T-cell (primary cell): ENCODE data around the gene ERVV-1. TPM values are rescaled to one million over a fixed set of nuclear protein-coding genes. Genes with fewer than 3 reads are reported as not detected.

Experiments
- ATAC-seq, 4 experiments: fragments of 200-7000 bp in 3 of 4; fragments of 150-1000 bp in 1 of 4; cut with Tn5 transposase; replicated peaks in 1 of 4; 1 replicate in 3 of 4; 2 replicates in 1 of 4; pipeline ENCODE4 v1.10.0; 2021; ENCODE audit warnings: moderate library complexity in 3 of 4, mild to moderate bottlenecking in 2 of 4, moderate number of reproducible peaks in 1 of 4
- CTCF ChIA-PET, 2 donors: fragments of 300-600 bp; sonication (Branson Sonifier 250); formaldehyde crosslinking; loops; one replicate each; lab custom pipeline; 2022; ENCODE audit warnings: antibody characterized with exemption in 2 of 2; lab: Charles Lee
- POLR2A ChIA-PET, 2 donors: fragments of 300-600 bp; sonication (Branson Sonifier 250); formaldehyde crosslinking; loops; one replicate each; lab custom pipeline; 2022; ENCODE audit warnings: antibody characterized with exemption in 2 of 2; lab: Charles Lee
- DNase-seq, 35 experiments: peaks; one replicate each; pipeline versions ENCODE4 v3.0.0 to v3.0.0-alpha.2; 2013 to 2023
- H3K27ac ChIP-seq: one replicate; pipeline ENCODE4 v1.5.1; 2013; ENCODE audit warnings: low read length
- H3K27me3 ChIP-seq, 2 experiments: replicated peaks in 1 of 2; 1 replicate in 1 of 2; 2 replicates in 1 of 2; pipeline versions ENCODE4 v1.6.1 to v1.7.0; 2013; ENCODE audit warnings: low read length in 1 of 2, mixed read lengths in 1 of 2; ENCODE audit not compliant: control insufficient read depth in 2 of 2, insufficient read depth in 2 of 2; ENCODE audit errors: extremely low read depth in 1 of 2
- H3K36me3 ChIP-seq, 2 donors: 1 replicate in 1 of 2; 2 replicates in 1 of 2; pipeline versions ENCODE4 v1.6.1 to v1.7.0; 2013; ENCODE audit warnings: low read length in 1 of 2; ENCODE audit not compliant: control insufficient read depth in 2 of 2, insufficient read depth in 1 of 2; ENCODE audit errors: extremely low read depth in 1 of 2
- H3K4me1 ChIP-seq, 2 experiments: 1 replicate in 1 of 2; 2 replicates in 1 of 2; pipeline versions ENCODE4 v1.6.1 to v1.7.0; 2013; ENCODE audit warnings: low read length in 2 of 2, mixed read lengths in 1 of 2; ENCODE audit not compliant: insufficient read depth in 2 of 2, control insufficient read depth in 1 of 2; ENCODE audit errors: extremely low read depth in 1 of 2
- H3K4me3 ChIP-seq, 2 donors: 1 replicate in 1 of 2; 2 replicates in 1 of 2; pipeline versions ENCODE4 v1.5.1 to v1.7.0; 2013; ENCODE audit warnings: mild to moderate bottlenecking in 2 of 2, low read length in 1 of 2, moderate library complexity in 1 of 2; ENCODE audit not compliant: control insufficient read depth in 1 of 2; ENCODE audit errors: extremely low read depth in 1 of 2
- H3K9me3 ChIP-seq: 2 replicates; pipeline ENCODE4 v1.7.0; 2013
- H3K27ac Mint-ChIP-seq, 2 donors: one replicate each; pipeline ENCODE4 v1.8.0; 2020 to 2021; ENCODE audit warnings: mild to moderate bottlenecking in 2 of 2, mixed read lengths in 2 of 2
- H3K27me3 Mint-ChIP-seq, 2 donors: one replicate each; pipeline ENCODE4 v1.8.0; 2021 to 2022; ENCODE audit warnings: mixed read lengths in 2 of 2
- H3K36me3 Mint-ChIP-seq: one replicate; pipeline ENCODE4 v1.8.0; 2021; ENCODE audit warnings: mixed read lengths
- H3K4me1 Mint-ChIP-seq, 3 donors: one replicate each; pipeline ENCODE4 v1.8.0; 2020 to 2022; ENCODE audit warnings: mixed read lengths in 3 of 3, mild to moderate bottlenecking in 1 of 3
- H3K4me3 Mint-ChIP-seq, 3 donors: one replicate each; pipeline ENCODE4 v1.8.0; 2020 to 2022; ENCODE audit warnings: mild to moderate bottlenecking in 3 of 3, mixed read lengths in 3 of 3, moderate library complexity in 3 of 3
- H3K9me3 Mint-ChIP-seq, 3 donors: one replicate each; pipeline ENCODE4 v1.8.0; 2020 to 2022; ENCODE audit warnings: mixed read lengths in 3 of 3
- WGBS: methylation state at CpG from one replicate; pipeline ENCODE4 v1.1.5; 2013; ENCODE audit warnings: missing lambda C conversion rate; ENCODE audit not compliant: insufficient coverage; 5-methylcytosine and 5-hydroxymethylcytosine counted together
- total RNA-seq, 35 experiments: library from RNA in 6 of 35; stranded (reverse) in 6 of 35; fragments of 120-200 nt in 1 of 35; gene quantifications; one replicate each; pipeline versions ENCODE4 v1.2.1 to v1.2.4 and lab custom pipeline; 2013 to 2026

ERVV-1 gene
- total RNA-seq, 5 donors from 2014 or later (not counting 1 experiment from before 2014, with no cell fraction given), result not detected

GRCh38 chr19:53034948-53035675 is 21.4 kb downstream of the ERVV-1 start:
- H3K9me3 ChIP-seq, result no peaks in the 10 kb centered on the region
- ATAC-seq (no peak), DNase-seq (no peak)
- POLR2A ChIA-PET, result no interaction called here
- no peaks in the 10 kb centered on the region for H3K4me1 ChIP-seq
- H3K4me3 Mint-ChIP-seq, result no peak overlapping the region
- H3K4me3 ChIP-seq, result no peak overlapping the region
- peaks cover 16 to 24% of the 10 kb centered on the region in 2 donors for H3K27me3 Mint-ChIP-seq
- H3K27ac ChIP-seq, result no peak overlapping the region
- H3K27me3 ChIP-seq, result peaks cover 0 to 10% of the 10 kb centered on the region in 2 experiments
- WGBS, result 66% methylated on average over 3 of the region's 4 CpGs
- CTCF ChIA-PET, result interaction anchor here in 1 of 2 donors (0.6 kb wide), 1 partner anchor 48 kb away, joined by 3 read pairs; no protein-coding TSS in a partner anchor
- H3K36me3 Mint-ChIP-seq, result peaks cover 28% of the 10 kb centered on the region
- no peak overlapping the region for H3K27ac Mint-ChIP-seq
- peaks cover 0 to 2% (median 0%) of the 10 kb centered on the region in 3 donors for H3K4me1 Mint-ChIP-seq
- H3K9me3 Mint-ChIP-seq, result peaks cover 25 to 59% (median 41%) of the 10 kb centered on the region in 3 donors
- no peaks in the 10 kb centered on the region for H3K36me3 ChIP-seq

- 44% methylated on average over 21 of the region's 52 CpGs for WGBS
- H3K27ac ChIP-seq, result no peak overlapping the region
- no peaks in the 10 kb centered on the region for H3K36me3 ChIP-seq
- Mint-ChIP-seq H3K27me3 (peaks cover 16 to 24% of the 10 kb centered on the region in 2 donors), H3K36me3 (peaks cover 35% of the 10 kb centered on the region), H3K4me3 (peak overlapping the region; percentile 1 to 63 (median 56)), H3K4me1 (peaks cover 0 to 2% (median 0%) of the 10 kb centered on the region in 3 donors), H3K27ac (no peak overlapping the region), H3K9me3 (peaks cover 20 to 61% (median 42%) of the 10 kb centered on the region in 3 donors)
- peaks cover 0 to 10% of the 10 kb centered on the region in 2 experiments for H3K27me3 ChIP-seq
- ChIA-PET CTCF (no interaction called here), POLR2A (no interaction called here)
- no peaks in the 10 kb centered on the region for H3K4me1 ChIP-seq
- DNase-seq, result peak in 9 of 35 experiments; percentile 5 to 34 (median 12)
- H3K9me3 ChIP-seq, result no peaks in the 10 kb centered on the region
- H3K4me3 ChIP-seq, result peak overlapping the region in 1 of 2 donors; percentile 66
- peak in 1 of 4 experiments; percentile 50 for ATAC-seq
Observed at GRCh38 chr19:53037101-53038097, 23.7 kb downstream of the ERVV-1 start.

- ATAC-seq (no peak), DNase-seq (no peak)
- Histone ChIP-seq H3K4me1 (no peaks in the 10 kb centered on the region), H3K4me3 (no peak overlapping the region), H3K27ac (no peak overlapping the region), H3K9me3 (no peaks in the 10 kb centered on the region), H3K27me3 (peaks cover 0 to 7% of the 10 kb centered on the region in 2 experiments), H3K36me3 (no peaks in the 10 kb centered on the region)
- Mint-ChIP-seq H3K27me3 (peaks cover 12 to 18% of the 10 kb centered on the region in 2 donors), H3K36me3 (peaks cover 29% of the 10 kb centered on the region), H3K27ac (no peak overlapping the region), H3K4me3 (no peak overlapping the region), H3K4me1 (peaks cover 0 to 2% (median 0%) of the 10 kb centered on the region in 3 donors), H3K9me3 (peaks cover 10 to 54% (median 30%) of the 10 kb centered on the region in 3 donors)
- ChIA-PET POLR2A (no interaction called here), CTCF (no interaction called here)
- WGBS, result no CpG with 5 or more reads among the region's 1 CpG
Observed at GRCh38 chr19:53041366-53041765, 27.6 kb downstream of the ERVV-1 start.

- no peak for ATAC-seq
- 92% methylated on average over 16 of the region's 16 CpGs for WGBS
Observed at GRCh38 chr19:53045536-53045935, 31.8 kb downstream of the ERVV-1 start.

GRCh38 chr19:53047379-53047778 is 33.7 kb downstream of the ERVV-1 start:
- no peaks in the 10 kb centered on the region for H3K36me3 ChIP-seq
- H3K27me3 ChIP-seq, result no peaks in the 10 kb centered on the region
- Mint-ChIP-seq H3K4me1 (no peaks in the 10 kb centered on the region), H3K27ac (no peak overlapping the region), H3K4me3 (no peak overlapping the region), H3K36me3 (peaks cover 8% of the 10 kb centered on the region), H3K9me3 (peaks cover 8 to 49% (median 26%) of the 10 kb centered on the region in 3 donors), H3K27me3 (peaks cover 0 to 2% of the 10 kb centered on the region in 2 donors)
- 100% methylated on average over 1 of the region's 2 CpGs for WGBS
- H3K4me3 ChIP-seq, result no peak overlapping the region
- CTCF ChIA-PET, result no interaction called here
- H3K27ac ChIP-seq, result no peak overlapping the region
- no peaks in the 10 kb centered on the region for H3K4me1 ChIP-seq
- ATAC-seq, result no peak
- POLR2A ChIA-PET, result no interaction called here
- H3K9me3 ChIP-seq, result no peaks in the 10 kb centered on the region
- DNase-seq, result no peak

More at GRCh38 chr19:53045536-53045935, 31.8 kb downstream of the ERVV-1 start:
- Histone ChIP-seq H3K4me3 (no peak overlapping the region), H3K9me3 (no peaks in the 10 kb centered on the region), H3K27ac (no peak overlapping the region), H3K27me3 (no peaks in the 10 kb centered on the region), H3K36me3 (no peaks in the 10 kb centered on the region), H3K4me1 (no peaks in the 10 kb centered on the region)
- H3K4me1 Mint-ChIP-seq, result no peaks in the 10 kb centered on the region
- CTCF ChIA-PET, result no interaction called here
- POLR2A ChIA-PET, result no interaction called here
- H3K36me3 Mint-ChIP-seq, result peaks cover 15% of the 10 kb centered on the region
- no peak overlapping the region for H3K27ac Mint-ChIP-seq
- H3K27me3 Mint-ChIP-seq, result peaks cover 0 to 2% of the 10 kb centered on the region in 2 donors
- no peak for DNase-seq
- H3K4me3 Mint-ChIP-seq, result no peak overlapping the region
- peaks cover 8 to 51% (median 25%) of the 10 kb centered on the region in 3 donors for H3K9me3 Mint-ChIP-seq

- H3K36me3 ChIP-seq, result no peaks in the 10 kb centered on the region
- Mint-ChIP-seq H3K36me3 (peaks cover 12% of the 10 kb centered on the region), H3K4me3 (no peak overlapping the region), H3K9me3 (peaks cover 8 to 50% (median 22%) of the 10 kb centered on the region in 3 donors), H3K27ac (no peak overlapping the region), H3K4me1 (peaks cover 0 to 2% (median 0%) of the 10 kb centered on the region in 3 donors), H3K27me3 (peaks cover 3 to 6% of the 10 kb centered on the region in 2 donors)
- H3K4me1 ChIP-seq, result peaks cover 0 to 7% of the 10 kb centered on the region in 2 experiments
- ChIA-PET POLR2A (no interaction called here), CTCF (no interaction called here)
- no peak overlapping the region for H3K4me3 ChIP-seq
- DNase-seq, result no peak
- ATAC-seq, result no peak
- H3K27me3 ChIP-seq, result peaks cover 2 to 18% of the 10 kb centered on the region in 2 experiments
- no peak overlapping the region for H3K27ac ChIP-seq
- 94% methylated on average over 2 of the region's 2 CpGs for WGBS
- peaks cover 2% of the 10 kb centered on the region for H3K9me3 ChIP-seq
Observed at GRCh38 chr19:53055117-53055516, 41.4 kb downstream of the ERVV-1 start.
